GM18519 (cell line): Measurements from ENCODE around the gene CFDP1.

ENCODE experiments used
- ATAC-seq: cut with Tn5 transposase; IDR thresholded peaks from one replicate; pipeline ENCODE4 v1.9.1; 2021; ENCODE audit warnings: mild to moderate bottlenecking, moderate library complexity; ENCODE audit not compliant: unreplicated experiment, low FRiP score

The CFDP1 gene

DNA sequence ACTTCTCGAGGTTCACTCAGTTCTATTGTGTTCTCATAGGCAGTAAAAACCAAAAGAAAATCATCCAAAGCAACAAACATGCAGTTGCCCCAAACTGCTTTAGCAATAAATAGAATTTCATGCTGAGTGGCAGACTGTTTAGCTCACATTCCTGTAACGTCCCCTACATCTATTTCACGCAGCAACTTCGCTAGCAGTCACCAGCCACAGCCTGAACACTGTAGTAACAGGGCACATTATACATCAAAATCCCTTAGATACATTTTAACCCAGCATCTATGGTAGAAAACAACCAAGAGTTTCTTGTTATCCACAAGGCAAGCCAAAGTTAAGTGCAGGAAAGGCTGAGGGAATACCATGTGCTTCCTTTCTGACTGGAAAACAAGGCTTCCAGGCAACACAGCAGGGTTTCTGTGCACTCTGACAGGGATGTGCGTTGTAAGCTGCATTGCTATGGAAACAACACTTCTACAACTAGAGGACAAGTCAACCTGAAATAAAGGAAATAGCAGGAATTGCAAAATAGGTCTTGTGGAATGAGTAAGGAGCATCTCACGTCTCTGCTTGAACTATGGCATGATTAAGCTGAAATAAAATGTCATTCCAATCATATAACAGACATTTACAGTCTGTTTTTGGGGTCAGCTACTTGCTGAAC, 55.4 kb downstream of the CFDP1 start:
- ATAC-seq = no peak

GRCh38 chr16:75376475-75377161, 56.7 kb downstream of the CFDP1 start:
- ATAC-seq = no peak

- ATAC-seq = no peak
These were observed 58.9 kb downstream of the CFDP1 start for GRCh38 chr16:75374388-75374787.

GRCh38 chr16:75372236-75372856, 61.0 kb downstream of the CFDP1 start:
- ATAC-seq = no peak

DNA sequence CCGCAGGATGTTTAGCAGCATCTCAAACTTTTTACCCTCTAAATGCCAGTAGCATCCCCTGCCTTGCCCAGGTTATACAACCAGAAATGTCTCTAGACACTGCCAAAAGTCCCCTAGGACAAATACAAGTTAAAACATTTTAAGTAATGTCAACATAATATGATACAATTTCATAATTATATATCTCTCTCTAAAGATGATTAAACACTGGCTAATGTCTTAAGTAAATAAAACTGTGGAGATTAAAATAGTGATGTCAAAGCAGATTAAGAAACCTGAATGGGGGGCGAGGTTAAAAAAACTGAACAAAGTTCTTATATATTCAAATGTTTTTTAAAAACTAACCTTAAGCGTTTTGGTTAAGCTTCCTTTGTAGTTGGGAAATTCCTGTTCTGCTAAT, 62.1 kb downstream of the CFDP1 start:
- no peak for ATAC-seq

DNA sequence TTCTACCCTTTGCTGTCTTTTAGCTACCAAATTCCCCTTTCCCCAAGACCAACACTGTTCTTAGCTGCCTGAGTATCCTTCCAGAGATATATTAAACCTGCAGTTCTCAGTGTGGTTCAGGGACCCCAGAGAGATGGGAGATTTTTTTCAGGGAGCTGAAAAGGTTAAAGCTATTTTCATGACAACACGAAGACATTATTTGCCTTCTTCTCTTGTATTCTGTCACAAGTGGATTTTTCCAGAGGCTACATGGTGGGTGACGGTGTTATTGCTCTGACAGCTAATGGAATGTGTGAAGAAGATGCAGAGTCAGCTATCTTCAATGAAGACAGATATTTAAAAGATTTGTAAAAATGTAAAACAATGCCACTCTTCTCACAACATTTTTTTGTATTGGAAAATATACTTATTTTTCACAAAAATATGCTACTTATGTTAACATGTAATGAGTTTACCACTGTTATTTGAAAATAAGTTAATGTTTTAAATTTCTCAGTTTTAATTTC, 69.0 kb downstream of the CFDP1 start:
- ATAC-seq = no peak

DNA sequence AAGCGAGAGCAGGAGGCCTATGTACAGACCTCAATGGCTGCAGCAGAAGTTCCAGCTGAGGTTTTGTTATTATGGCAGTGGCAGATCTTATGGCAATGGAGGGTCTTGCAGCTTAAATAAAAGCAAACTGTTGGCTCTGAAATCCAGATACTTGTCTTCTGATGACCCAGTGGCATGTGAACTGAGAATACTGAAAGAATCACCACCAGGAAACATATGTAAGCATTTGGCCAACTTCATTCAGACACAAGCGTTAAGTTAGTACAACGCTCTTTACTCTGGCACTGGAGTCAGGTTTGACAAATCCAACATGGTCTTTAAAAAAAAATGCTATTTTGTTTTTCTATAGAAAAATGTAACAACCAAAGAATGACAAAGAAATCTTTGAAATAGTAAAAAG, 70.5 kb downstream of the CFDP1 start:
- ATAC-seq = no peak

GRCh38 chr16:75361936-75362335, 71.4 kb downstream of the CFDP1 start:
- ATAC-seq = no peak

DNA sequence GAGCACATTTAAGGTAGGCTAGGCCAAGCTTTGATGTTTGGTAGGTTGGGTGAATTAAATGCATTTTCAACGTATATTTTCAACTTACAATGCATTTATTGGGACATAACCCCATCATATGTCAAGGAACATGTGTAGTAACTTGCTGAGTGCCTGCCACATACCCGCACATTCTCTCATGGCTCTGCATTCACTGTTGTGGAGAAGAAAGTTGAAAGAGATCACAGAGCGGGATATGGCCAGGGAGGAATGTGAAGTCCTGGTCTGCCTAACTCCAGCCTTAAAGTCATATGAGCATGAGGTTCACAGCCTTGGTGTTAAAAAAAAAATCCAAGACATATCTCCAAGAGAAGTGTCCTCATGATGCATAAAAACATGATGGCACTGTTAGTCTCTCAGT, 79.1 kb downstream of the CFDP1 start:
- no peak for ATAC-seq

- no peak for ATAC-seq
These were observed 82.1 kb downstream of the CFDP1 start for GRCh38 chr16:75351183-75351582.

DNA sequence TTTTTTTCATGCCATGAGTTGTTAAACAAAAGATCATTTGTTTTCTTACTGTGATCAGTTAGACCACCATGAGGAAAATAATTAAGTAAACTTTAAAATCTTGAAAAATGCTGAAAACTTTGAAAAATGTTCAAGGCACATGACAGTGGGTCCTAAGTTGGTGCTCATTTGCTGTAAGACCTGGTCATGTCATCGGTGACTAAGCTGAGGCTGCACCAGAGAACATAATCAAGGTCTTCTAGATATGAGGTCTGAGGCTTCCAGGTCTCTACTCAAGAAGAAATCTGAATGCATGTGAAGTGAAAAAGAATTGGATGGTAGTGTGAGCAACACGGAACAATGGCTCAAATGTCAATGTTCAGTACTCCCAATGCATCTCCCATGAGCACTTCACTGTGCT, 87.6 kb downstream of the CFDP1 start:
- no peak for ATAC-seq

DNA sequence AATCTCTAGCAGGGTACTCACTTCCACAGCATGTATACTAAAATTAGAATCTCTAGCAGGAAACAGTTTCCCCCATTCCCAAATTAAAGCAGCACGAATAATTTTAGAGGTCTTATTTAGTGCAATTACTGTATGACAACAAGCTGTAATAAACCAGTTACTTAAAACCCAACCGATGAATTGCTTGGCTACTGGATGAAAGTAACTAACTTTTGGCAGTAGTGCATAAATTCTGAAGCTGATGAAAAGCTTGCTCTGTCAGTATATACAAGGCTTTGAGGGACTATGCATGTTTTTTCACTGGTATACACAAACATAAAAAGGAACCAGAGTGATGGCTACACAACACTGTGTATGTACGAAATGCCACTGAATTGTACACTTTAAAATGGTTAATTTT, 89.4 kb downstream of the CFDP1 start:
- no peak for ATAC-seq

DNA sequence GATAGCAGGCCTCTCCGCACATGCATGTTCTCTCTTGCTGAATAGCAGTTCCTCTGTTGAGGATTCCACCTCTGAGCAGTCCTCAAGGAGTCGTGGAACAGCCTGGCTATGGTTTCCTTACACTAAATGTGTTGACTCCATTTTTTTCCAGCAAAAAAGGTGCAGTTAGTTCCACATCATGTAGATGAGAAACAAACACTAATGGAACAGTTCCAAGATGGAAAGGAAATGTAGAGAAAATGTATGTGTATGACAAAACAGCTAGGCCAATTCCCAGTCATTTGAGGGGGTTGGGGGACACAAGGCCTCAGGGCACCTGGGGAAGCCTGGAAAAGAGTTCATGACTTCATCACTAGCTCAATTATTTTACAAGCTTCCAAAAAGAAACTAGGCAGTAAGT, 90.0 kb downstream of the CFDP1 start:
- ATAC-seq = no peak

- no peak for ATAC-seq
These were observed 90.9 kb downstream of the CFDP1 start for GRCh38 chr16:75342308-75342811.

DNA sequence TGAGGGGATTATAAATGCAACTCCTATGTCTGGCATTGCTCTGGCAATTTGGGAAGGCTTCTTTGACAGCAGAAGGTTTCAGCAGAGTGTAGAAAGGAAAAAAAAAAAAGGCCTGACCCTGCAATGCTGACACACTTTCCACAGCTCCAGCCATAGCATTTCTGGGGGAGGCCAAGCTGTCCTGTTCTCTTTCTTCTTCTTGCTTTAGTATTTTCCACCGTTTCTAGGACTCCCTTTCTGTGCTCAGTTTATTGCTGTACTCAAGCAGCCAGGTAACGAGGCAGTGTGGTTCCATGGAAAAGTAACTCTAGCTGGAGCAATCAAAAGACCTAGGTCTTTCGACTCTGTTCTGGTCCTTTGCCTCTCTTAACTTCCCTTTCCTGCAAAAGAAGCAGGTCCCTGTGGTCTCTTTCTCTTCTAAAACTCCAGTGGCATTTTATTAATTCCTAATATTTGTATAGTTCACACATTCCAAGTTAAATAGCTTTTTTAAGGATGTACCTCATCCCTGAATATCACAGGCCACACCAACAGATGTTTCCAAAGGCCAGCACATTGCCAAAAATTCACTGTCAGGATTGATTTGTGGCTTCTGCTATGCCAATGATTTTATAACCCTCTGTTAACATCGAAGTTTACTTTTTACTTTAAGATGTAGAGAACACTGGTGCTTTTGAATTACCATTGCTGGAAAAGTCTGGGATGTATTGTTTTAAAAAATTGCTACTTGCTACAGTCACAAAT, 91.6 kb downstream of the CFDP1 start:
- no peak for ATAC-seq

DNA sequence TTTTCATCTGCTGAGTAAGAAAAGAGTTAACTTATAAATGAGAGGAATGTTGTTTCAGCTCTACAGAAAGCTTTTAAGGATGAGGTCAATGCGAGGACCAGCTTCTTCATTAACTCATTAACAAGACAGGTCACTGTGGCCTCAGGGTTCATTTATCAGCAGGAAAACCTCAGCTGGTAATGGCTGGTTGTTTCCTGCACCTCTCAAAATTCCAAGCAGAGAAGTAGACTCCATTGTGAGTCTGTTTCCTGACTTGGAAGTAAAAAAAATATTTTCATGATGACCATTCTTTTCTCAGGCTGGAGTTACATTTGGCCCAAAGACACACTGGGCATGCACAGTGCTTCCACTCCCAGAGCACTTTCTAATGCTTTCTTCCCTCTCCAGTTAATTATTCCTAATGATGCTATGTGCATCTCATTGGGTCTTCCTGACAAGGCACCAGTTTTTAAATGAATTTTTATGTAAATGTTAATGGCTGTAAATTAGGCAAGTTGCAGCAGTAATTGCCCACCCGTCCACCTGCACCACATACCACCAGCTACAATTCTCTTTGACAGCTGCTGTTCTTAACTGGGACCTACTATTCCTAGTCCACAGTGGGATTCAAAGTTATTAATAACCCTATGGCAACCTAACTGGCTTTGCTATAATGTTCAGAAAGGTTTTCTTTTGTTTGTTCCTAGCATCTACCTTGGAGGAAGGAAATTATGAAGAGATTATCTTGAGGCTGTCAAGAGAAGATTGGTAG, 92.4 kb downstream of the CFDP1 start:
- no peak for ATAC-seq

DNA sequence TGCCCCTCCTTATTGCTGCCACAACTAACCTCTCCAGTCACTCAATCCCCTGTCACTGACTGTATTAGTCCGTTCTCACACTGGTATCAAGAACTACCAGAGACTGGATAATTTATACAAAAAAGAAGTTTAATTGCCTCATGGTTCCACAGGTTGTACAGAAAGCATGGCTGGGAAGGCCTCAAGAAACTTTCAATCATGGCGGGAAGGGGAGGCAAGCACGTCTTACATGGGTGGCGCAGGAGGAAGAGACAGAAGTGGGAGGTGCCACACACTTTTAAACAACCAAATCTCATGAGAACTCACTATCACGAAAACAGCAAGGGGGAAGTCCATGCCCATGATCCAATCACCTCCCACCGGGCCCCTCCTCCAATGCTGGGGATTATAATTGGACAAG, 95.9 kb downstream of the CFDP1 start:
- no peak for ATAC-seq

GRCh38 chr16:75336521-75336920, 96.8 kb downstream of the CFDP1 start:
- no peak for ATAC-seq

DNA sequence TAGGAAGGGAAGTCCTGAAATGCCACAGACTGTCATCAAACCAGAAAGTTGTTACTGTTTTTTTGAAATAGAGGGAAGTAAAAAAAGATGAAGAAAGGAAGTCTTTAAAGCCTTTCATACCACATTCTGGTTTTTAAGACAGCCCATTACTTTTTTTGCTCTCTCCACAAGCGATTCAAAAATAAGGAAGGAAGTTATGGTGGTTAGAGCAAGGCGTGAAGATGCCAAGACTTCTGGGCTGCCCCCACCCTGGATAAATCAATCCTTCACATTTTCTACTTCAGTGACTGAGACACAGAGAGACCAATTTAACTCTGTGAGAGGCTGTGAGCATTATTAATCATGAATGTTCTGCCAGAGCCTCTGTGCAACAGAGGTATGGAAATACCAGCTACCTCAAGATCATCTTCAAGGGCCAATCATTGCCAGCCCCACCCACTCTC, 99.6 kb downstream of the CFDP1 start:
- ATAC-seq = no peak

GRCh38 chr16:75329943-75330342, 103.4 kb downstream of the CFDP1 start:
- no peak for ATAC-seq
